Adrenal gland (tissue), 5 donors: ENCODE results near the gene TMEM59.

Source experiments
- POLR2A ChIP-seq, 2 donors: fragments of 450-650 bp; IDR thresholded peaks; one replicate each; pipeline ENCODE4 v1.6.1; 2017; ENCODE audit warnings: antibody characterized with exemption in 2 of 2, mild to moderate bottlenecking in 2 of 2, moderate library complexity in 1 of 2
- TF ChIP-seq, protein P1 (sequence below), 6 experiments: fragments of 450-650 bp in 4 of 6; fragments of 200-600 bp in 2 of 6; sonication (generic) in 1 of 6; IDR thresholded peaks; 1 replicate in 5 of 6; 2 replicates in 1 of 6; pipeline versions ENCODE4 v1.5.1 to v1.8.0; 2016 to 2021; ENCODE audit warnings: antibody characterized with exemption in 6 of 6, mild to moderate bottlenecking in 2 of 6, moderate library complexity in 1 of 6
- donor health status: DM: no; HTN: no; CAD: no.

DNA sequence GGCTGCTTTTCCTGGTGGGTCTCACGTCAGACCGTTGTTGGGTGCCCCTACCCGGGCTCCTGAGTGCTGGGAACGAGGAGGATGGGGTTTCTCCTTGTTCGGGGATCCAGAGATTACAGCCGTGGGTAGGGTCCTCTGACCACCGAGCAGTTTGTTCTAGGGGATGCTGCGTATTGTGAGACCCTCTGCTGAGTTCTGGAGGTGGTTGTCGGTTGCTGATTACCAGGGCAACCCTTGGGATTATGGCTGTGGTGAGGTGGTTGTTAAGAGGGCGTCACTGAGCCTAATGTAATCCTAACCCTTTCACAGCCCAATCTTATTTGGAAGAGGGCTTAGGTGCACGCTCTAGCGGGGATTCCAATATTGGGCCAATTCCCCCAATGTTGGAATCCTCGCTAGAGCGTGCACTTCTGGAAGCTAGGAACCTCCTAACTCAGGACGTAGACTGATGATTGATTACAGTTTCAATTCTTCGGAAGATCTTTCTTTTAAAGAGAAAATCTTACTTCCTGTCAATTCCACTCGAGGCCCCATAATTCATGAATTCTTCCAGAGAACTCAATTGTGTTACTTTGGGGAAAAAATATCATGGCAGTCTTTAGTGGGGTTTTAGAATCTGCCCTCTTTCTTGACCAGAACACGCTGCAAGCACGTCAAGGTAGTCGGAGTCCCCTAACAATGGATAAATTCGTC, 887 bp upstream of the TMEM59 start:
- TF ChIP-seq, protein P1, sequence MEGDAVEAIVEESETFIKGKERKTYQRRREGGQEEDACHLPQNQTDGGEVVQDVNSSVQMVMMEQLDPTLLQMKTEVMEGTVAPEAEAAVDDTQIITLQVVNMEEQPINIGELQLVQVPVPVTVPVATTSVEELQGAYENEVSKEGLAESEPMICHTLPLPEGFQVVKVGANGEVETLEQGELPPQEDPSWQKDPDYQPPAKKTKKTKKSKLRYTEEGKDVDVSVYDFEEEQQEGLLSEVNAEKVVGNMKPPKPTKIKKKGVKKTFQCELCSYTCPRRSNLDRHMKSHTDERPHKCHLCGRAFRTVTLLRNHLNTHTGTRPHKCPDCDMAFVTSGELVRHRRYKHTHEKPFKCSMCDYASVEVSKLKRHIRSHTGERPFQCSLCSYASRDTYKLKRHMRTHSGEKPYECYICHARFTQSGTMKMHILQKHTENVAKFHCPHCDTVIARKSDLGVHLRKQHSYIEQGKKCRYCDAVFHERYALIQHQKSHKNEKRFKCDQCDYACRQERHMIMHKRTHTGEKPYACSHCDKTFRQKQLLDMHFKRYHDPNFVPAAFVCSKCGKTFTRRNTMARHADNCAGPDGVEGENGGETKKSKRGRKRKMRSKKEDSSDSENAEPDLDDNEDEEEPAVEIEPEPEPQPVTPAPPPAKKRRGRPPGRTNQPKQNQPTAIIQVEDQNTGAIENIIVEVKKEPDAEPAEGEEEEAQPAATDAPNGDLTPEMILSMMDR (IDR thresholded peaks at IDR 0.05): no peak
- no peak for TF ChIP-seq POLR2A (IDR thresholded peaks at IDR 0.05)
